ENCODE results near the gene PLAC9. TPM values are rescaled to one million over a fixed set of nuclear protein-coding genes. Genes with fewer than 3 reads are reported as not detected.

Gene PLAC9
- total RNA-seq, 1 donor from 2014 or later = 125 TPM

DNA sequence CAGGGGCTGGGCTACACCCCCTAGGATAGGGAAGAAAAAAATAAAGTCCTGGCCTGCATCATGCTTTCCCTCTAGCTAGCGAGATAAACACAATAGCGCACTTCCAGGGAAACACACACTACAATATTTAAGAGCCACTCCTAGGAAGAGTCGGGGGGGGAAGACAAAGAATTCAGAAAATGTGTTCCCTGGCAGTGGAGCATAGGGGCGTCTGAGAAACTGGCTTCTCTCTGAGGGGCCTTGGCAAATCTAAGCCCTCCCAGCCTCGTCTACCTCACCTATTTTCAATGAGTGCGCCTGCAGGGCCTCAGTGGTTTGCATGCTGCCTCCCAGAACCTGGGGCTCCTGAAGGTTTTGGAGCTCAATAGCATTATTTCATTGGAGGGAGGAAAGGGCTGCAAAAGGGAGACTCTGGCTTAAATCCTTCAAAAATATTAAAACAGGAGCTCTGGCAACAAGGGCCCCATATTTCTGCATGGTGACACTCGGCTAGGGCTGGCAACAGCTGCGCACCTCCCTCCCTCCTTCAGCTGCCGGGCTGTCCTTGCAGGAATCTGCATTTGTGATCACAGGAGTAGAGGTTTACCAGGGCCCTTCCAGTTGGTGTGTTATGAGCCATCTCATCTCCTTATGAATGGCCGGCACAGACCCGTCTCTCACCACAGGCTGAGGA lies 62.0 kb downstream of the PLAC9 start:
- no peaks in the 10 kb centered on the region for H3K27me3 Mint-ChIP-seq (ENCODE audit: unreplicated experiment)
- no peak for TF ChIP-seq CTCF (IDR thresholded peaks at IDR 0.05)
- peaks cover 10% of the 10 kb centered on the region for H3K9me3 Mint-ChIP-seq (ENCODE audit: unreplicated experiment)
- H3K27ac Mint-ChIP-seq (ENCODE audit: unreplicated experiment) = no peak overlapping the region
- no peak overlapping the region for H3K4me3 Mint-ChIP-seq (ENCODE audit: unreplicated experiment)
- DNase-seq (ENCODE audit: extremely low spot score, unreplicated experiment) = no peak
- peaks cover 40% of the 10 kb centered on the region for H3K4me1 Mint-ChIP-seq (ENCODE audit: unreplicated experiment)
- peaks cover 10% of the 10 kb centered on the region for H3K36me3 Mint-ChIP-seq (ENCODE audit: unreplicated experiment)

Other genes with a start within 250 kb of the PLAC9 start
- 0.35 and 0.60 TPM in 2 replicates for gene SFTPD, start 183.6 kb upstream of the PLAC9 start, total RNA-seq
- gene TMEM254, start 54.1 kb upstream of the PLAC9 start, total RNA-seq = 19.4 and 22.2 TPM in 2 replicates
- gene ANXA11, start 72.8 kb downstream of the PLAC9 start, total RNA-seq = 127 and 129 TPM in 2 replicates
- gene MAT1A, start 156.9 kb downstream of the PLAC9 start, total RNA-seq = not detected in 2 replicates
- gene DYDC1, start 224.0 kb downstream of the PLAC9 start, total RNA-seq = not detected in 2 replicates
- gene DYDC2, start 224.1 kb downstream of the PLAC9 start, total RNA-seq = not detected in 2 replicates

All from osteocyte (in vitro differentiated cells).